Ishikawa (cell line): ENCODE results near the gene NDUFC2.
A peak's percentile ranks its signal among the peaks of the same experiment; 100 is the strongest.

Source experiments
- CEBPB ChIP-seq: IDR thresholded peaks from 2 replicates; pipeline ENCODE4 v1.6.1; 2012
- CREB1 ChIP-seq: IDR thresholded peaks from 2 replicates; pipeline ENCODE4 v1.6.1; 2012; ENCODE audit warnings: low read depth
- EGR1 ChIP-seq: IDR thresholded peaks from 2 replicates; pipeline ENCODE4 v1.6.1; 2012
- EP300 ChIP-seq: IDR thresholded peaks from 2 replicates; pipeline ENCODE4 v1.6.1; 2012; ENCODE audit warnings: borderline replicate concordance
- FOXM1 ChIP-seq: IDR thresholded peaks from 2 replicates; pipeline ENCODE4 v1.6.1; 2012; ENCODE audit warnings: low read depth, borderline replicate concordance
- NFIC ChIP-seq: IDR thresholded peaks from 2 replicates; pipeline ENCODE4 v1.6.1; 2012
- RAD21 ChIP-seq: IDR thresholded peaks from 2 replicates; pipeline ENCODE4 v1.6.1; 2012; ENCODE audit warnings: low read depth
- TAF1 ChIP-seq: IDR thresholded peaks from 2 replicates; pipeline ENCODE4 v1.6.1; 2012; ENCODE audit warnings: low read depth, mild to moderate bottlenecking
- TCF12 ChIP-seq: IDR thresholded peaks from 2 replicates; pipeline ENCODE4 v1.6.1; 2012; ENCODE audit warnings: low read depth
- TEAD4 ChIP-seq: IDR thresholded peaks from 2 replicates; pipeline ENCODE4 v1.6.1; 2012
- YY1 ChIP-seq: IDR thresholded peaks from 2 replicates; pipeline ENCODE4 v1.6.1; 2012; ENCODE audit warnings: low read depth
- ZBTB7A ChIP-seq: IDR thresholded peaks from 2 replicates; pipeline ENCODE4 v1.6.1; 2012; ENCODE audit warnings: low read depth
- TF ChIP-seq, protein P1 (sequence below): IDR thresholded peaks from 2 replicates; pipeline ENCODE4 v1.6.1; 2012; ENCODE audit warnings: low read depth, mild to moderate bottlenecking
- TF ChIP-seq, protein P2 (sequence below): IDR thresholded peaks from 2 replicates; pipeline ENCODE4 v1.6.1; 2012
- TF ChIP-seq, protein P3 (sequence below): IDR thresholded peaks from 2 replicates; pipeline ENCODE4 v1.6.1; 2012

Gene NDUFC2

DNA sequence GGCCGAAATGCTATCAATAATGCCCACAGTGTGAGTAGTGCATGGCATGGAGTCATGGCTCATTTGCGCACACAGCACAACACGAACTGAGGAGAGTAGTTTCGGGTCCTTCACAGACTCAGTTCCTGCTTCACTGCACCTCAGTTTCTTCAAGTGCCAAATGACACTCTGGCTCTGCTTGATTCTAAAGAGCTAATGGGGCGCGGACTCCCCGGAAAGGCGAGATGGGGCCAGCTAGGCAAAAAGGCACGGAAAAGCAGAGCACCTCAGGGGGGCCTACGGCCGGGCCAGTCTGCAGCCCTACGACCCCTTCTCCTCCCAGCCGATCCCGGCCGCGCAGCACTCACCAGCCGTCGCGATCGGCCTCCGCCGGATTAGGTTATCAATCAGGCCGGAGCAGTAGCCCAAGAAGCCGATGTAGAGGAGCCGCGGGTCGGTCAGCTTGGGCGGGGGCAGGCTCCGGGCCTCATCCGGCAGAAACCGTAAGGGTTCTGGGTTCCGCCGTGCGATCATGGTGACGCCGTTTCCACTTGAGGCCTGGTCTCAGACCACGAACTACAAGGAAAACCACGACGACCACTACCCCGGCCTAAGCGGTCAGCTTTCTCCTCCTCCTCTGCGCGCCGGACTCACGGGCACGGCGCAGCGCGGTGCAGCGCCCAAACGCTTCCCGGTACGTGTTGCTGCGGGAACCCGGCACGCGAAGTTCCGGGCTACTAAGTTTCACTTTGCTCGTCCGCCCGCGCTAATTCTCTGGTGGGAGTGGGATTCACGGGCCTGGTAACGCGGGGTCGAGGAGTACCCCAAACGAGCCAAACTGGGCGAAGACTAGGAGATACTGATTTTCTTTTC is at the start of gene NDUFC2:
Gene NDUFC2 (minus strand): TSS at position 631 of the 852 bp plus-strand sequence. CDS start 118 bp downstream, at position 513.
- TF ChIP-seq TCF12 (peak; percentile 79; the same call in 1 of the 2 replicates), NFIC (0 out of 2 replicates have a peak, but pooled peaks have one; percentile 46), ZBTB7A (peak; percentile 67; the same call in 1 of the 2 replicates), TEAD4 (peak; percentile 60), TAF1 (peak; percentile 99), CEBPB (peak; percentile 55; the same call in 1 of the 2 replicates), EGR1 (0 out of 2 replicates have a peak, but pooled peaks have one; percentile 19), FOXM1 (peak; percentile 45; the same call in 1 of the 2 replicates), EP300 (peak; percentile 59; the same call in 1 of the 2 replicates), RAD21 (no peak; the same call in 1 of the 2 replicates), YY1 (peak; percentile 73), CREB1 (no peak)
- TF ChIP-seq, protein P1, sequence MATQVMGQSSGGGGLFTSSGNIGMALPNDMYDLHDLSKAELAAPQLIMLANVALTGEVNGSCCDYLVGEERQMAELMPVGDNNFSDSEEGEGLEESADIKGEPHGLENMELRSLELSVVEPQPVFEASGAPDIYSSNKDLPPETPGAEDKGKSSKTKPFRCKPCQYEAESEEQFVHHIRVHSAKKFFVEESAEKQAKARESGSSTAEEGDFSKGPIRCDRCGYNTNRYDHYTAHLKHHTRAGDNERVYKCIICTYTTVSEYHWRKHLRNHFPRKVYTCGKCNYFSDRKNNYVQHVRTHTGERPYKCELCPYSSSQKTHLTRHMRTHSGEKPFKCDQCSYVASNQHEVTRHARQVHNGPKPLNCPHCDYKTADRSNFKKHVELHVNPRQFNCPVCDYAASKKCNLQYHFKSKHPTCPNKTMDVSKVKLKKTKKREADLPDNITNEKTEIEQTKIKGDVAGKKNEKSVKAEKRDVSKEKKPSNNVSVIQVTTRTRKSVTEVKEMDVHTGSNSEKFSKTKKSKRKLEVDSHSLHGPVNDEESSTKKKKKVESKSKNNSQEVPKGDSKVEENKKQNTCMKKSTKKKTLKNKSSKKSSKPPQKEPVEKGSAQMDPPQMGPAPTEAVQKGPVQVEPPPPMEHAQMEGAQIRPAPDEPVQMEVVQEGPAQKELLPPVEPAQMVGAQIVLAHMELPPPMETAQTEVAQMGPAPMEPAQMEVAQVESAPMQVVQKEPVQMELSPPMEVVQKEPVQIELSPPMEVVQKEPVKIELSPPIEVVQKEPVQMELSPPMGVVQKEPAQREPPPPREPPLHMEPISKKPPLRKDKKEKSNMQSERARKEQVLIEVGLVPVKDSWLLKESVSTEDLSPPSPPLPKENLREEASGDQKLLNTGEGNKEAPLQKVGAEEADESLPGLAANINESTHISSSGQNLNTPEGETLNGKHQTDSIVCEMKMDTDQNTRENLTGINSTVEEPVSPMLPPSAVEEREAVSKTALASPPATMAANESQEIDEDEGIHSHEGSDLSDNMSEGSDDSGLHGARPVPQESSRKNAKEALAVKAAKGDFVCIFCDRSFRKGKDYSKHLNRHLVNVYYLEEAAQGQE: no peak
- TF ChIP-seq, protein P2, sequence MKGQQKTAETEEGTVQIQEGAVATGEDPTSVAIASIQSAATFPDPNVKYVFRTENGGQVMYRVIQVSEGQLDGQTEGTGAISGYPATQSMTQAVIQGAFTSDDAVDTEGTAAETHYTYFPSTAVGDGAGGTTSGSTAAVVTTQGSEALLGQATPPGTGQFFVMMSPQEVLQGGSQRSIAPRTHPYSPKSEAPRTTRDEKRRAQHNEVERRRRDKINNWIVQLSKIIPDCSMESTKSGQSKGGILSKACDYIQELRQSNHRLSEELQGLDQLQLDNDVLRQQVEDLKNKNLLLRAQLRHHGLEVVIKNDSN: peak; percentile 73
- TF ChIP-seq, protein P3, sequence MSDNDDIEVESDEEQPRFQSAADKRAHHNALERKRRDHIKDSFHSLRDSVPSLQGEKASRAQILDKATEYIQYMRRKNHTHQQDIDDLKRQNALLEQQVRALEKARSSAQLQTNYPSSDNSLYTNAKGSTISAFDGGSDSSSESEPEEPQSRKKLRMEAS: peak; percentile 90

DNA sequence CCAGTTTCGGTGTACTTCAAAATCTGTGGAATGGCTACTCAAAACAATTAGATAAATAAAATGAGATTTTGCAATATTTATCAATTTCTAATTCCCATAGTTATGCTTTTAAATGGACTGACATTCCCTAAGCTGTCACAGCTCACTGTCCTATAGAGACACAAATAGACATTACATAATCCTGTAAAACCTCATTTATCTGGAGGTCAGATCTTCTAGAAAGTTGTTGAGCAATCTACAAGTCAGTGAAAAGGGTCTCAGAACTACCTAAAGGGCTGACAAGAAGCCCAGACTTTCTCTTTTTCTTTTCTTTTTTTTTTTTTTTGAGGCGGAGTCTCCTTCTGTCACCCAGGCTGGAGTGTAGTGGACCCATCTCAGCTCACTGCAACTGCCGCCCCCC is 47.7 kb upstream of the NDUFC2 start:
- TF ChIP-seq NFIC (no peak), ZBTB7A (no peak), RAD21 (no peak), EGR1 (no peak)

DNA sequence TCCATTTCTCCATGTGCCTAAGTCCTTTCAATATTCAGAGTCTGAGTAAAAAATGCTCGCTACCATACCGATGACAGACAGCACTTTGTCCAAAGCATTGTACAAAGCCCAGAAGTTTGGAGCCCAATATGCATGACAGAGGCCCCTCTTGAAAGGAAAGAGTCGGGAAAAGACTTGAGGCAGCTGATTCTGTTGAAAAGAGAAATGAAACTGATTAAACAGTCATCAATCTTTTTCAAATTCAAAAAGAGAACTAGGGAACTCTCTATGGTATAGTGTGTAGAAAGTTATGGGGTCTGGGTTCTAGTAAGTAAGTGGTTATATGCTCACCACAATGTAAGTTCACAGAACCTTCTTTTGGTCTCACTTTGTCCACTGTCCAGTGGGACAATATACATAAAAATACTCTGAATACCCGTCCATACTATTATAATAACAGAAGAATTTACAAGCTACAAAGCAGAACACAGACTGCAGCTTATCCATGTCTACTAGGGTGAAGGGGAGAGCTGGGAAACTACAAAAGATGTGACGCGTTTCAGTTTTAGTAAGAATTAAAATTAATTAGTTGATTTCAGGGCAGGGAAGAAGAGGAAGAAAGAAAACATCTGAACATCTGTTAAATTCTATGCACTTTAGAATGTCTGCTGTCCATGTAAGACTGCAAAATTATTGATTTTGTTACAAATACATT is 33.1 kb upstream of the NDUFC2 start:
- TF ChIP-seq ZBTB7A: no peak
- no peak for TF ChIP-seq EP300
- no peak for TF ChIP-seq NFIC

DNA sequence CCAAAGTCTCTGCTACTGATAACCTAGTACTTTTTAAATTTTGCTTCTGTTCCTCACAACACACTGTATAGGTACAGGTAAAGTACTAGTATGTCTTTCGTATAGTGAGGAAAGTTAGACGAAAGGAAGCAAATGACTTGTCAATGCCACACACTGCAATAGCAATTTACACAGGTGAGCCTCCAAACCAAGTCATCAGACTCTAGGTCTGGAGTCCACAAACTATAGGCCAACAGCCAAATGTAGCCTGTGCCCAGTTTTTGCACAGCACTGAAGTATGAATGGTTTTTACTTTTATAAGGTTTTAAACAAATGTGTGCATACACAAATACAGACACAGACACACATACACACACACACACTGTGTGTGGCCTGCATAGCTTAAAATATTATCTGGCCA is 31.6 kb upstream of the NDUFC2 start:
- TF ChIP-seq, protein P2: no peak
- TF ChIP-seq EP300 (no peak), FOXM1 (no peak), TCF12 (no peak), TAF1 (no peak), EGR1 (no peak), TEAD4 (no peak), ZBTB7A (no peak), YY1 (no peak), NFIC (no peak), CREB1 (no peak), RAD21 (no peak), CEBPB (no peak)
- TF ChIP-seq, protein P1: no peak
- TF ChIP-seq, protein P3: no peak

DNA sequence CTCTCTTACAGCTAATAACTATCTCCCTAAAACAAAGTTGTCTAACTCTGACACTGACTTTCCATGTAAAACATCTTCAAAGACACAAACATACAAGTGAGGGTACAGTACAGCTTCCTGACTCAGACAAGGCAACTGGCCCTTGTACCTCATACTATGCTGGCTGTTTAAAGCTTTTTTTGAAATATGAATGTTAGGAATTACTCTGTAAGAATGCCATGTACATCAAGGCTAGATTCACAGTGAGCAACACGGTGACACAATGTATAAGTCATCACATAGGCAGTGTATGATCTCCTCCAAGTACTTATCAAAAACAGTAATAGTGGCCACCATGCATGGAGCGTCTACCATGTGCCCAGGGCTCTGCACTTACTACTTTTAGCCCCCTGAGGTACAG is 31.2 kb upstream of the NDUFC2 start:
- TF ChIP-seq, protein P3: no peak
- no peak for TF ChIP-seq CREB1
- no peak for TF ChIP-seq ZBTB7A
- TF ChIP-seq TEAD4: no peak
- TF ChIP-seq NFIC: no peak
- TF ChIP-seq CEBPB: no peak
- no peak for TF ChIP-seq EP300
- no peak for TF ChIP-seq RAD21
- TF ChIP-seq, protein P2: no peak
- TF ChIP-seq EGR1: no peak
- no peak for TF ChIP-seq YY1
